Esophagus squamous epithelium (tissue), 4 donors: ENCODE data around the gene HAPLN3.

Experiments
- POLR2A ChIP-seq, 4 donors: fragments of 450-650 bp; IDR thresholded peaks; one replicate each; pipeline ENCODE4 v1.6.1; 2017; ENCODE audit warnings: antibody characterized with exemption in 4 of 4, mild to moderate bottlenecking in 4 of 4, moderate library complexity in 3 of 4
- TF ChIP-seq, protein P1 (sequence below), 6 experiments: fragments of 450-650 bp in 4 of 6; fragments of 200-600 bp in 2 of 6; sonication (generic) in 2 of 6; IDR thresholded peaks; one replicate each; pipeline ENCODE4 v1.5.1; 2016 to 2019; ENCODE audit warnings: antibody characterized with exemption in 6 of 6, mild to moderate bottlenecking in 4 of 6, moderate library complexity in 4 of 6

- TF ChIP-seq, protein P1, sequence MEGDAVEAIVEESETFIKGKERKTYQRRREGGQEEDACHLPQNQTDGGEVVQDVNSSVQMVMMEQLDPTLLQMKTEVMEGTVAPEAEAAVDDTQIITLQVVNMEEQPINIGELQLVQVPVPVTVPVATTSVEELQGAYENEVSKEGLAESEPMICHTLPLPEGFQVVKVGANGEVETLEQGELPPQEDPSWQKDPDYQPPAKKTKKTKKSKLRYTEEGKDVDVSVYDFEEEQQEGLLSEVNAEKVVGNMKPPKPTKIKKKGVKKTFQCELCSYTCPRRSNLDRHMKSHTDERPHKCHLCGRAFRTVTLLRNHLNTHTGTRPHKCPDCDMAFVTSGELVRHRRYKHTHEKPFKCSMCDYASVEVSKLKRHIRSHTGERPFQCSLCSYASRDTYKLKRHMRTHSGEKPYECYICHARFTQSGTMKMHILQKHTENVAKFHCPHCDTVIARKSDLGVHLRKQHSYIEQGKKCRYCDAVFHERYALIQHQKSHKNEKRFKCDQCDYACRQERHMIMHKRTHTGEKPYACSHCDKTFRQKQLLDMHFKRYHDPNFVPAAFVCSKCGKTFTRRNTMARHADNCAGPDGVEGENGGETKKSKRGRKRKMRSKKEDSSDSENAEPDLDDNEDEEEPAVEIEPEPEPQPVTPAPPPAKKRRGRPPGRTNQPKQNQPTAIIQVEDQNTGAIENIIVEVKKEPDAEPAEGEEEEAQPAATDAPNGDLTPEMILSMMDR (IDR thresholded peaks at IDR 0.05) = no peak
- TF ChIP-seq POLR2A (IDR thresholded peaks at IDR 0.05) = no peak
Observed at GRCh38 chr15:88932271-88932874, 37.0 kb upstream of the HAPLN3 start.
